GM12865 (cell line): ENCODE measurements around the gene UBE2L5.

Experiments
- DNase-seq: peaks from one replicate; pipeline ENCODE4 v3.0.0; 2010; ENCODE audit warnings: low read depth
- H3K4me3 ChIP-seq: 2 replicates; pipeline ENCODE4 v1.5.1; 2011; ENCODE audit warnings: mild to moderate bottlenecking, low read depth, low read length, control low read depth
- CTCF ChIP-seq: IDR thresholded peaks from 2 replicates; pipeline ENCODE4 v1.5.1; 2011; ENCODE audit warnings: low read length, control low read depth, low read depth, inconsistent platforms; ENCODE audit not compliant: insufficient read depth; ENCODE audit errors: missing control alignments

The UBE2L5 gene

GRCh38 chr13:30381049-30381448 is 41.2 kb upstream of the UBE2L5 start:
- DNase-seq: no peak
- TF ChIP-seq CTCF: no peak

DNA sequence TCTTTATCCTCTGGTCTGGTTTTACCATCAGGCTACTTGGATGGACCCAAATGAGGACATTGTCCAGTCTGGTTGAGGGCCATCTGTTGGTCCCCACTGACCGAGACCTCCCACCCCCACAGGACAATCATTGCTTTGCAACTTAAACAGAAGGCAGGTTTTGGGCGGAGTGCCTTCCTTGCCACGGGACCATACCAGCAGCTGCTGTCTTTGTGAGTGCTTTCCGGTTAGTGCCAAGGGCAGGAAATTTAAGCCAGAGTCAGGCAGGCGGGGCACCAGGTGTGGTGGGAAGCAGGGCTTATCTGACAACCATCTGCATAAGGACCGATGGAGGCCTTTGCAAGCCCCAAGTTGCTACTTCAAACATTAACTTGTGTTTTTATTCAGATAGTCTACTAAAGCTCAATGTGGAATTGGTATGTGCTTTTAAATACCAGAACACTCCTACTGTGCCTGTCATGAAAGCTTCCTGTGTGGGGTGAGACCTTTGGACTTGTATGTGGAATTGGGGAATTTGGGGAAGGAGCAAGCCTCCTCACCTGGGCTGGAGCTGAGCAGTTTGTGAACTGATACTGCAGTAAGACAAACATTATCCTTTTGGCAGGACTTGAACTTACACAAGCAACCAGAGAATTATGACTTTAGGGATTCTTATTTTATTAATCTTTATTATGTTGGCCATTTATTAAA is 39.3 kb upstream of the UBE2L5 start:
- no peak for TF ChIP-seq CTCF
- DNase-seq: no peak

More at GRCh38 chr13:30381049-30381448, 41.2 kb upstream of the UBE2L5 start:
- no peak overlapping the region for H3K4me3 ChIP-seq

DNA sequence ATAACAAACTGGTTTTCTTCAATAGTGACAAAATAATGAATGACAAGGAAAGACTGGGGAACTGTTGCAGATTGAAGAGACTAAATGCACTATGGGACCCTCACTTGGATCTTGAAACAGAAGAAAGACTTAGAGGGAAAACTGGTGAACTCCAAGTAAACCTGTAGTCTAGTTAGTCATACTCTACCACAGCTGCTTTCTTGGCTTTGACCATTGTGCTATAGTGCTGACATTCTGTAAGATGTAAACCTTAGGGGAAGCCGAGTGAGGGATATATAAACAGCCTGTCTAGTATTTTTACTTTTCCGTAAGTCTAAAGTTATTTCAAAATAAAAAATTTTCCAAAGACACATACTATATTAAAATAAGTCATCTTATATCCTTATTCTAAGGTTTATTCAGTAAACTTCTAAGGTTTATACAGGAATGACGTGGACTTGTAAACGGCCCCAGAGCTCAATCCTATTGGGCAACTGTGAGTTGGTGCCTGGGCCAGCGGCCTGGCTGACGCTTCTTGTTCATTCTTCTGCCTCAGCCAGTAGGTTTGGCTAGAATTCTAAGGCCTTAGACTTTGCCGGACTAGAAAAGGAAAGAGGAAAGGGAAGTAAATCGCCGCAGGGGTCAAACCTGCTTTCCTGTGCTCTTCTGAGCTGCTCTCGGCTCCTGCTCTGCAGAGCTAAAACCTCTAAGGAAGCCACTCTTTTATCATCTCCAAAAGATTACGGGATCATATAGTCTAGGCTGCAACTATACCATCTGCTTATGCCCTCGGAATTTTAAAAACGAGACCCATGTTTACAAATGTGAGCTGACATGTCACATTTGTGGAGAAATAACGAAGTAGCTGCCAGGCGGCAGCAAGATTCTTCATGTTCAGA is 33.6 kb upstream of the UBE2L5 start:
- no peak for TF ChIP-seq CTCF
- no peak overlapping the region for H3K4me3 ChIP-seq
- no peak for DNase-seq

More for the DNA sequence above, 39.3 kb upstream of the UBE2L5 start:
- no peak overlapping the region for H3K4me3 ChIP-seq

- no peak overlapping the region for H3K4me3 ChIP-seq
- TF ChIP-seq CTCF: no peak
- no peak for DNase-seq
These were observed 30.2 kb upstream of the UBE2L5 start for GRCh38 chr13:30391956-30392680.

DNA sequence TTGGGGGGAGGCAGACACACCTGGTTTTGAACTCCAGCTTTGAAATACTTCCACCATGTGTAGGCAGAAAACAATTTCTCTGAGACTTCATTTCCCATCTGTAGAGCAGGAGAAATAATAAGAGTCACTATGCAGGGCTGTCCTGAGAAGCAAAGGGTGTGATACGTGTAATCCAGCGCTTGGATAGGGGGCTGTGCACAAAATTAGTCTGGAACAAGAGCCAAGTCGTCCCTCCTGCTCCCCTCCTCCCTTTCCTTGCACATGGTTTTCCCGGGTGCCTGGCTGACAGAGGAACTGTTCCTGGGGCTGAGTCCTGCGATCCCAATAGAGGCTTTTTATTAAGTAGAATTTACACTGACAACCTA is 29.6 kb upstream of the UBE2L5 start:
- no peak for TF ChIP-seq CTCF
- no peak for DNase-seq
- no peak overlapping the region for H3K4me3 ChIP-seq

DNA sequence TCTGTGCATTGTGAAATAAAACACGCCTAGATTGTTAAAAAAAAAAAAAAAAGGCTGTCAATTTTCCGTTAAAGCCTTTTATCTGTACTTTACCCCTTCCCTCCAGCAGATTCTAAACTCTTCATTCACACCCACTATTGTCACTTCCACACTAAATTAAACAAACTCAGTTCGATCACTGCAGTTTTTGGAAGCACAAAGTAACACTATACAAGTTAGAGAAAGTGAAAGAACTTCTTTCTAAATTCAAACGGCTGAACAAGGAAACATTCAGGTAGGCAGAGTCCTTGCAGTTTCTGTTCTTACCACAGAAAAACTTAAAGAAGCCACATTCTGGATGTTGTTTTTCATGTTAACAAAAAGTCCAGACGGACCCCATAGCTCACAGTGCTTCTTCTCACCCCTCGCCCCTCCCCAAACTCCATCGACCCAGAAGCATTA is 27.5 kb upstream of the UBE2L5 start:
- peak overlapping the region; percentile 83 for H3K4me3 ChIP-seq
- peak; percentile 74 for DNase-seq
- no peak for TF ChIP-seq CTCF
